Right ventricle myocardium inferior (tissue), 1 donor: ENCODE data around the gene GLO1. TPM values are rescaled to one million over a fixed set of nuclear protein-coding genes. Genes with fewer than 3 reads are reported as not detected.

Experiments
- ATAC-seq: fragments of 200-7000 bp; cut with Tn5 transposase; one replicate; pipeline ENCODE4 v1.9.1; 2020; ENCODE audit warnings: mild to moderate bottlenecking, moderate library complexity
- DNase-seq: peaks from one replicate; pipeline ENCODE4 v3.0.0; 2021; ENCODE audit errors: missing footprints
- intact Hi-C: fragments of 100-400 bp; cut with DNase I; formaldehyde crosslinking; loops from one replicate; pipeline ENCODE4 v1.11.0; 2022
- total RNA-seq: library from RNA; stranded (reverse); fragmentation: NEBNext Ultra II Directional; extraction: Animal tissue kit (Norgen Biotek cat#: 25700); gene quantifications from one replicate; pipeline ENCODE4 v1.2.1, GENCODE V29; 2021
- donor health status: DM: no; HTN: yes; CAD: no; lungs with severe emphysema.

GLO1 gene
- total RNA-seq, 1 donor from 2014 or later: 89.5 TPM

DNA sequence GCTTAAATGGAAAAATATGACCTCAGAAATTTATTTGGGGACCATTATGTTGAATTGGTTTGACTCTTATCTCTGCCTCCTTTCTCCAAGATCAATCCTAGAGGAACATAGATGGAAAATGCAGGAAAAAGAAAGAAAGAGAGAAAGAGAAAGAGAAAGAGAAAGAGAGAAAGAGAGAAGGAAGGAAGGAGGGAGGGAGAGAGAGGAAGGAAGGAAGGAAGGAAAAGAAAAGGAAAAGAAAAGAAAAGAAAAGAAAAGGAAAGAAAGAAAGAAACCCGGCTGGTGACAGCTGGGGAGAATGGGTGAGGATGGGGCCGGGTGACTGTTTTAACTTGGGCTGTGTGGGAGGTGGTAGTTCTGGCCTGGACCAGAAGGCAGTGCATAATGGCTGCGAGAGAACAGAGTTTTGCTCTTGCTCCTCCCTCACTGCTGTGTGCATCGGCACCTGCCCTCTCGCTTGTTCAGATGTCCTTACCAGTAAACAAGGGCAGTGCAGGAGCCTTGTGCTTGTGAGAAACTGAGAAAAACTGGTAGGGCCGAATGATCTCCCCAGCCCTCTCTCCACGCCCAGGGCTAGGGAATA lies 24.7 kb downstream of the GLO1 start:
- ATAC-seq (no peak), DNase-seq (no peak)
- intact Hi-C loops: no loop called here

DNA sequence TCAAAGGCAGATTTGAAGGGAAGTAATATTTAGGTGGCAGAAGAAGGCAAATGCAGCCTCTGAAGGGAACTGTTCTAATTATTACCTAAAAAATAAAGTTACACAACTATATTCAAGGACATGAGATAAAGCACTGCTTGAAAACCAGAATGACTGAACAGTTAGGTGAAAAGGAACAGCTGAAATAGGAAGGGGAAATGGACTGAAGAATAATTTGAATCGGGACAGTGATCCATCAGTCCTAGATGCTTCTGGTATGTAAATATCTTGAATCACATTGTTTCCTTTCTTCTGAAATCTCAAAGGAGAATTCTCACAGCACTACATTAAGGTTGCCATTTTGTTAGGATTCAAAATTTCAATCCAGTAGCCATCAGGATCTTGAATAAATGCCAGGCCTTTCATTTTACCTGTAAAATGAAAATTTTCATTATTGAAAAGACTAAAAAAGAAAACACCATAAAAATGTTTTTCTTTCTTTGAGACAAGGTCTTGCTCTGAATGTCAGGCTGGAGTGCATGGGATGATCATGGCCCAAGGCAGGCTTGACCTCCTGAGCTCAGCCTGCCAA lies 25.9 kb downstream of the GLO1 start:
- intact Hi-C loops: no loop called here
- ATAC-seq (no peak), DNase-seq (no peak)

DNA sequence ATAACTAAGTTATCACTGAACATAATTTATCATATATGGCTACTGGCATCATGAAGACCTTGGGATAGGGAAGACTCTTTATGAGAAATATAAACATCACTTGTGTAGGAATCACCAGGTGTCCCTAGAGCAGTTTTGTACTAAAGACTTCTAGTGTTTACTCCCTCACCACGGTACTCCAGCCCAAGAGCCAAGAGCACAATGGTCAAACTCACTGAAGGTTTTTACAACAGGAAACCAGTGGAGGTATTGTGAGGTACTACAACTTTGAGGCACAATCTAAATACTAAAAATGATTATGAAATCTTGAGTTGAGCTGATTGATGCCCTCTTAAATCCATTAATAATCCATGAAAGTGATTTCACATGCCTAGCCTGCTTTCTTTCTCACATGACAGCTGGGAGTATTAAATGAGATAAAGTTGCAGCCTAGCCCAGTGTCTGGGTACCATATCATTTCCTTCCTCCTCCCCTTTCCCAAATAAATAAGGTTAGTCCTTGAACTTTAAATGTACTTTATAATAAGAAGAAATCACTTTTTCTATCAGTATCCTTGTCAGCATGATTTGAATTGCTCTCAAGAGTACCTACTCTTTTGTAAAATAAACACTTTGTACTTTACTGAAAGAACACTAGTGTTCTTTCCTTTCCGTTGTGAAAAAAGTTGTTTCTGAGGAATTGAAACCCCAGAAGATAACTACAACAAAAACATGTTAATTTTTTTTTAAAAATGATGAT lies 26.5 kb downstream of the GLO1 start:
- intact Hi-C loops: no loop called here
- ATAC-seq (no peak), DNase-seq (no peak)

DNA sequence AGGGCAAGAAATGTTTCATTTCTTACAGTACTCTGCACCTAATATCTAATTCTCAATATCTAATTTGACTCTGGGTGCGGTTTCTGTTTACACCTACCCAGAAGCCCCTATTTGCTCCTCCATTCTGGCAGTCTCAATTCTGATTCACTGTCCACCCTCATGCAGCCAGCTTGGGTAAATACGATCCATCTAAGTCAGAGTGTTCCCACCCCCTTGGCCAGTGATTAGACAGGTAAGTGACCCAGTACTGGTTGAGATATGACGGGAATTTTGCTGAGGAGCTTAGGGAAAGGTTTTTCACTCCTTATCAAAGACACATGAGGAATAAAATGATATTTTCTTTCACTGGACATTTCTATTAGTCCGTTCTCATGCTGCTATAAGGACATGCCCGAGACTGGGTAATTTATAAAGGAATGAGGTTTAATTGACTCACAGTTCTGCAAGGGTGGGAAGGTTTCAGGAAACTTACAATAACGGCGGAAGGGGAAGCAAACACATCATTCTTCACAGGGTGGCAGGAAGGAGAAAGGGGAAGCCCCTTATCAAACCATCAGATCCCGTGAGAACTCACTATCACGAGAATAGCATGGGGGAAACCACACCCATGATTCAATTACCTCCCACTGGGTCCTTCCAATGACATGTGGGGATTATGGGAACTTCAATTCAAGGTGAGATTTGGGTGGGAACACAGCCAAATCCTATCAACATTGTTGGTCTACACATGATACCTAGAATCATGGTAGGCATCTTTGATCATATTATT lies 29.4 kb downstream of the GLO1 start:
- no peak for DNase-seq
- no peak for ATAC-seq
- intact Hi-C loops: no loop called here

DNA sequence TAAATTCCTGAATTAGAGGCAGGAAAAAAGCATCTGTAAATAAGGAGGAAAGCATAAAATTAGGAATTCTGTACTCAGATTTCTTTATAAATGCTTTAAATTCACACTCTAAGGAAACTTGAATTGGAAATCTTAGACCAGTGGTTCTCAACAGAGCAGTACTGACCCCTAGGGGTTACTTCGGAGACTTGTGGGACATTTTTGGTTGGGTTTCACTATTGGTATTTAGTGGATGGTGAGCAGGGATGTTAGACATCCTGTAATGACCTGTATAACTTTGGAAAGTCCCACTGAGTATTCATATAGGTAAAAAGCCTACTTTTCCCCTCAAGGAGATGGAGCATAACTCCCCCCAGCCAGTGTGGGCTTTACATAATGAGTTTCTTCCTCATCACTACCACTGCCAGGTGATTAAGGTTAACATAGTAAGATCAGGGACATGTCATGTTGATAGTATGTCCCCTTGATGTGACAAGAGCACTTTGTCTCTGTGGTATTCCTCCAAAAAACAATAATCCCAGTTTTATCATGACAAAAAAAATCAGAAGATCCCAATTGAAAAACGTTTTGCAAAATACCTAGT lies 31.0 kb downstream of the GLO1 start:
- no peak for DNase-seq
- ATAC-seq: peak; percentile 42
- intact Hi-C loops: no loop called here

DNA sequence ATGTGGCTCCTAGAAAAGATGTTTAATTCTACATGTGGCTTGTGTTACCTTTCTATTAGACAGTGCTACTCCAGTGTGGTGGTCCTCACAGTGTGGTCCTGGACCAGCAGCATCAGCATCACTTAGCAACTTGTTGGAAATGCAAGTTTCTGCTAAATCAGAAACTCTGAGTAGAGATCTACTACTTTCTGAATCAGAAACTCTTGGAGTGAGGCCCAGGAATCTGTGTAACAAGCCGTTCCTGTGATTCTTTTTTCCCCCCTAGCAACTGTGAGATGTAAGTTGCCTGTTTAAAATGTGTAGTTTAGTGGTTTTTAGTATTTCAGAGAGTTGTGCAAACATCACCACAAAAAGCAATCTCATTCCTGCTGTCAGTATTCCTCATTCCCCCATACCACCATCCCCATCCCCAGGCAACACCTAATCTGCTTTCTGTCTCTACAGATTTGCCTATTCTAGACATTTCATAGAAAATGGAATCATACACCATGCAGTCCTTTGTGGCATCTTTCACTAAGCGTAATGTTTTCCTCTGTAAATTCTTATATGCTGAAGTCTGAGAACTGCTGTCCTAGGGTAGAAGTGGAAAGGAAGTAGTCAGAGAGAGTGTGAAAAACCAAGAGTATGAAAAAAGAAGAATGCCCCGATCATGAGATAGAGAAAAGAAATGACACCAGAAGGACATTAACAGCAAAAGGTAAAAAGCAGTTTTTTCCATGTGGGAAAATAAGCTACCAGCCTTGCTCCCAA lies 44.4 kb downstream of the GLO1 start:
- intact Hi-C loops: no loop called here
- no peak for DNase-seq
- no peak for ATAC-seq

DNA sequence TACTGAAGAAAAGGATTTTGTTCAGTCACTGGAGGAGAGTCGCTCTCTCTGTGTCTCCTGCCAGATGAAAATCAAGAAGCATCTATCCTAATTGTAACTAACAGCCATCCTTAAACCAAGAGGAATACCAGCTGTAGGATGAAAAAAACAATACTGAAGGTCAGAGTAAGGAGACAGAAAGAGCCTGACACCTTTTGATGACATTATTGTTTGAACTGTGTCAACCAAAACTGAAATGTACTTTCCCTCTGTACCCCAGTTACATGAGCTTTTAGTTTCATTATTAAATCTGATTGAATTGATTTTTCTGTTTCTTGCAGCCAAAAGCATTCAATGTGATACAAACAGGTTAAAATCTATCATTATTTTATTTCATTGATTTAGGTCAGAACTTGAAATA lies 46.0 kb downstream of the GLO1 start:
- ATAC-seq (no peak), DNase-seq (no peak)
- intact Hi-C loops: no loop called here

DNA sequence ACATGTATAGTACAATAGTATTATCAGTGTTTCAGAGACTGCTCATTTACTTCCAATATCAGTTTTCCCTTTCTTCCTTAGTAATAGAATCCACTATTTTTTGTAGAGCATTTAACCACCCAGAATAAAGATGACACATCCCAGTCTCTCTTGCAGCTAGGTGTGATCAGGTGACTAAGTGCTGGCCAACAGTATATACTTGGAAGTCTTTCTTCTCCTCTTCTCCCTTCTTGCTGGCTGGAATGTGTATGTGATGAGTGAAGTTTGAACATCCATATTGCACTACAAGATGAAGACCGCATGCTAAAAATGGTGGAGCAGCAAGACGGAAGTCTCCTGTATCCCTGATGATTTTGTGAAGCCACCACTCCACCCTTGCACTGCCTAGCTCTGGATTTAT lies 48.7 kb downstream of the GLO1 start:
- ATAC-seq: no peak

DNA sequence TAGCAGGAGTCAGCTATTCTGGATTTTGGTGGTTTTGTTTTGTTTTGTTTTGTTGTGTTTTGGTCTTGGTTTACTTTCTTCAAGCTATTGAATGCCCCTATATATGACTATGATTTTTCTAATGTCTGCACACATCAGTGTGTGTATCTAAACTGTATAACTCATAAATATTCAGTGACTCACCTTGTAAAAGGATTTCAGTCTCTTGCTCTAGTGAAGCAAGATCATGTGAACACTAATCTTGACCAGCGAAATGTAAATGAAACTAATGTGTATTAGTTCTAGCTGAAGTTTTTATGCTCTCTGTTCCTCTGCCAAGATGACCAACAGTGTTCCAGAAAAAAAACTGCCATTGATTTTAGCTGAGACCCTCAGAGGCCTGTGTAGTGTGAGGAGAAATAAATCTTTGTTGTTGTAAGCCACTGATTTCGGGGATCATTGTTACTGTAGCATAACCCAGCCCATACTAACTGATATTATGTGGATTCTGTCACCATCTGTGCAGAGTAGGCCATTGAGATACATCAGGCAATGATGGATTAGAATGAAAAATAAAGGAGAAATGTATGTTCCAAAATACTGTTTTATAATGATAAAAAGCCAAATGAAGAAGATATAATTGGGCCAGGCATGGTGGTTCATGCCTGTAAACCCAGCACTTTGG lies 51.7 kb downstream of the GLO1 start:
- ATAC-seq: no peak
- intact Hi-C loops: no loop called here
- DNase-seq: no peak

More for the DNA sequence above, 48.7 kb downstream of the GLO1 start:
- intact Hi-C loops: no loop called here
- no peak for DNase-seq

DNA sequence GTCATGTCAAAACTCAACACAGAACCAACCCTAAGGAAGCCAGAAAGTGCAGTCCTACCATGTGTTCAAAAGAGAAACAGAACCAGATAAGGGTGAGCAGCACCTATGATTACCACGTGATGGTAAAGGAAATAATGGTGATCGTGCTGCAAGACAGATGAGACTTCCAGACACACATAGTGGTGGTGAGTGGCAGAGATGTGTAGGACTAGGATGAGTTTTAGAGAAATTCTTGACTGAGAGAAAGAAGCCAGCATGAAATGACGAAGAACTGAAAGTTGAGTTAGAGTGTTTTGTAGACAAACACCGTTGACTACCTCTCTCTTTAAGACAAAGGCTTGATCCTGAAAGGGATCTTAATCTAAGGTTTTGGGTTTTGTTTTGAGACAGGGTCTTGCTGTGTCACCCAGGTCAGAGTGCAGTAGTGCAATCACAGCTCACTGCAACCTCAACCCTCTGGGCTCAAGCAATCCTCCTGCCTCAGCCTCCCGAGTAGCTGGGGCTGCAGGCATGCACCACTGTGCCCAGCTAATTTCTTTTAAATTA lies 52.7 kb downstream of the GLO1 start:
- DNase-seq (no peak), ATAC-seq (no peak)
- intact Hi-C loops: no loop called here

DNA sequence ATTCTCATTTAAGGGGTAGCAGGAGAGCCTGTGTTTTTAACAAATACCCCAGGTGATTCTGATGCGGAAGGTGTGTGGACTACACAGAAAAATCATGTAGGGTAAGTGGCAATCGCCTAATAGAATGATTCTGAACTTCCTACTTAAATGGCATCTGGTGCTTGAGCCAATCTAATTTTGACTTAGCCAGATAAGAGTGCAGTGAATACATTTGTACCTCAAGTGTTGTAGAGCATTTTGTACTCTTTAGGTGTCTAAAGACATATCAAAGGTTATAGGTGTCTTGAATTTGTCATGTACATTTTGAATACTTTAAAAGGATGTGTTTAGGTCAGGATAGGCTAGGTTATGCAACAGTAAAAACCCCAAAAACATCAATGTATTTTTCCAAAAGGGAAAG lies 53.2 kb downstream of the GLO1 start:
- DNase-seq: no peak
- ATAC-seq: no peak
- intact Hi-C loops: no loop called here

DNA sequence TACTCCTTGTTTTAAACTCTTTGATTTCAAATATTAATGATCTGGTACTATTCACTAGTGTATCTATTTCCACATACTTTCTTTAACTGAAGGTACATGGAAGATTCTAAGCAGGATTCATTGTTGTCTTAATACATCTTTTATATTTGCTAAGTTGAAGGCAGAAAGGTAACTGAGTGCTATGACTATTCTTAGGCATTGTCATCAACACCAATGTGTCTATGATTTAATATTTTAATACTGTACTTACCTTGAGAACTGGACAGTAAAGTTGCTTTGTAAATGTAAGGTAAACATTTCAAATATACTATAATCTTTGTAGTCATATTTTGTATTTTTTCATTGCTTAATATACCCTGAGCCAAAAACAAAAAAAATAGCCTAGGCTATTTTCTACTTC lies 54.3 kb downstream of the GLO1 start:
- intact Hi-C loops: no loop called here
- no peak for DNase-seq
- no peak for ATAC-seq

DNA sequence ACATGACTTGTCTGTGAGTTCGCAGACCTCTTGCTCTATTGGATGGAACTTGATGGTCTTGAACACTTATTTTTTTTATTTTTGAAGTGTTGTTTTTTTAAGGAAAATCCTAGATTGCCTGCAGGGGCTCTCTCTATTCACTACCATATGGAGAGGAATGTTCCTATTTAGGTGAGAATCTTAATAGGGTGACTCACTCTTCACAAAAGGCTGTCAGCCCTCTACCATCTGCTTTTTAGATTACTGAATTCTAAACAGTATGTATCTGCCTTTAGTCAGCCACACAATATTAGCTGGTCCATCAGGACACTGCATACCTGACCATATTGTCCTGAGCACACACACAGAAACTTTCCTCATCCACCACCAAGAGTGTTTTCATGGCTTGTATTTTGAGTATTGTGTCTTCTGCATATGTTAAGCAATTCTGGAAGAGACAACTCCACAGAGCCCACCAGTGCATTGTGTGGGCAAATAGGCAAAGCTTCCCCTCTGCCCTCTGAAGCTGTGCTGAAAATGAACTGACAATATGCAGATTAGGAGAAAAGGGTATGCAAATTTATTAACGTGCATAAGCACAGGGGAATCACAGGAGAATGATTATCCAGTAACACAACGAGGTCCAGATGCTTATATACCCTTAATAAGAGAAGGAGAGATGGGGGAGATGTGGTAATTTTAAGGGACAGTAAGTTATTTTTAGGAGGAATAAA lies 56.6 kb downstream of the GLO1 start:
- DNase-seq (no peak), ATAC-seq (no peak)
- intact Hi-C loops: no loop called here

DNA sequence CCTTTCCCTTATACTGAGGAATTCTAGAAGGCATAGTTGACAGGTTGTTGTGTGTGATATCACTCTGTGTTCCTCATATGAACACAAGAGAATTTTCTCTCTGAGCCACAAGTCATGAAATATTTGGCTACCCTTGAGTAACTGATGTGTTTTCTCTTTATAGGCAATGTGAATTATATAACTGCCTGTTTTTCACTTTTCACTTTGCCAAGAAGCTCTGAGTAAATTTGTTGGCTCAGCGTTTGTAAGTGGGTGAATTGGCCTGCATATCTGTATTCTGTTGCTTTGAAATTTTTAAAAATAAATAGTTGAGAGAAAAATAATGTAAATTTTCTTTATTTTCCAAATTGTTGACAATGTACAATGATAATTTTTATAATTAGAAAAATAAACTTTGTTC lies 58.0 kb downstream of the GLO1 start:
- DNase-seq (no peak), ATAC-seq (no peak)
- intact Hi-C loops: no loop called here

DNA sequence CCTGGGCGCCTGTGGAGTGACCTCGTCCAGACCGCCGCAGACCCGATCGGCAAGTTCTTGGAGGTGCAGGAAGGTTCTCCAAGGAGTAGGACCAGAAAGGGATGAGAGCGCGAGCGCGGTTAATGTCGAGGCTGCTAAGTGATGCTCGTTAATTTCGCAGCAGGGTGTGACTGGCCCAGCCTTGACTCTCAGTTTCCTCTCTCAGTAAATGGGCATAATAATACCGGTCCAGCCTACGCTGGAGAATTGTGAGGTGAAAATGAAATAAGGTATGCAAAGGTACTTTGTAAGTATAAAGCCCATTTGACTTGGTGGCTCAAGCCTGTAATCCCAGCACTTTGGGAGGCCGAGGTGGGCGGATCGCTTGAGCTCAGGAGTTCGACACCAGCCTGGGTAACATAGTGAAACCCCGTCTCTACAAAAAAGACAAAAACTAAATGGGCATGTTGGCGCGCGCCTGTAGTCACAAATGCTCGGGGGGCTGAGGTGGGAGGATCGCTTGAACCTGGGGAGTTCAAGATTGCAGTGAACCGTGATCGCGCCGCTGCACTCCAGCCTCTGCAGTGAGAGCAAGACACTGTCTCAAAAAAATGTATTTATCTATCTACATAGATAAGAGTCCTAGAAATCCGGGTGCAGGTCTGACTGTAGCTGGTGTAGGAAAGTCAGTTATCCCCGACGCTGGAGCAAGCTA lies 62.6 kb downstream of the GLO1 start:
- DNase-seq (no peak), ATAC-seq (no peak)
- intact Hi-C loops: no loop called here

DNA sequence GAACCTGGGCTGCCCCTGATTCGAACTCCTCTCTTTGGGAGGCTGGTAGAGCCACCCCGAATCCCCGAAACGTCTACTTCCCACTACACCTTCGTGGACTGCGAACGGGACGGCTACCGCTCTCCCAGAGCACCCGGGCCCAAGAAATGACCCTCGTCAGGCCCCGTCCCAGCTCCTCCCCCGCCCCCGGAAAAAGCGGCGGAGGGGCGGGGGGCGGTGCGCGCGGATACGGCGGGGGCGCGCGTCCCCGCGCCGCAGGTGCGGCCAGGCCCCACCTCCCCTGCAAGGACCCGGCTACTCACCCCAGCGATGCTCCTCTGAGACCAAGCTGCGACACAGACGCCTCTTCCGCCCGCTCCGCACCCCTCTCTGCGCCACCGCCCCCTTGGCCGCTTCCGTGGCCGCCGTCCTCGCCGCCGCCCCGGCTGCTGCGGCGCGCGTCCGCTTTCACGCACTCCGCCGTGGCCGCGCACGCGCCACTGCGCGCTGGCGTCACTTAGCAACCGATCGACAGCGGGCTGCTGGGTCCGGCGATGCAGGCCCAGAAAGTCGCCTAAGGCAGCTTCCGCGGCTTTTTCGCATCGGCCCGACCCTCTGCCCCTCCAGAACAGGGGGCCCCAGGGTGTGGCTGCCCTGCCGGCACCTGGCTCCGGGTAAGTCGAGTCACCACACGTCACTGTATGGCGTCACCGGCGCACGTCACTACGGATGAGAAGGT lies 63.3 kb downstream of the GLO1 start, which contains the start of gene BTBD9:
Gene BTBD9, minus strand, starts transcription at position 432 of the 718 bp plus-strand sequence.
- ATAC-seq: peak; percentile 92
- intact Hi-C loops: no loop called here
- DNase-seq: peak; percentile 93
